ENCODE results near the gene RBM42.

RBM42 gene

GRCh38 chr19:35621708-35622107 lies 7.1 kb upstream of the RBM42 start:
- DNase-seq = no peak

GRCh38 chr19:35622750-35623149 lies 6.1 kb upstream of the RBM42 start:
- no peak for DNase-seq

GRCh38 chr19:35623327-35624010 lies 5.4 kb upstream of the RBM42 start:
- no peak for DNase-seq

GRCh38 chr19:35628264-35628564 lies 622 bp upstream of the RBM42 start:
- no peak for DNase-seq

GRCh38 chr19:35629332-35629633 lies 447 bp downstream of the RBM42 start:
- no peak for DNase-seq

- no peak for DNase-seq
Measured at GRCh38 chr19:35633727-35634440, 5.0 kb downstream of the RBM42 start.

GRCh38 chr19:35636651-35637050 lies 7.8 kb downstream of the RBM42 start:
- DNase-seq = no peak

- DNase-seq = no peak
Measured at GRCh38 chr19:35637165-35637564, 8.3 kb downstream of the RBM42 start.

- no peak for DNase-seq
Measured at GRCh38 chr19:35639321-35639639, 10.4 kb downstream of the RBM42 start.

- DNase-seq = no peak
Measured at GRCh38 chr19:35639863-35640262, 11.0 kb downstream of the RBM42 start.

- DNase-seq = no peak
Measured at GRCh38 chr19:35641515-35642151, 12.8 kb downstream of the RBM42 start, which contains the start of gene ETV2. Gene ETV2, plus strand, starts transcription at chr19:35641745. Its CDS starts 716 bp downstream, at chr19:35642461.

- DNase-seq = peak; percentile 10
Measured at GRCh38 chr19:35642312-35642711, 13.5 kb downstream of the RBM42 start.

- DNase-seq = no peak
Measured at GRCh38 chr19:35642798-35643254, 14.0 kb downstream of the RBM42 start.

- peak; percentile 84 for DNase-seq
Measured at GRCh38 chr19:35643255-35644205, 14.7 kb downstream of the RBM42 start.

- peak; percentile 95 for DNase-seq
Measured at GRCh38 chr19:35644206-35644986, 15.6 kb downstream of the RBM42 start.

- DNase-seq = peak; percentile 70
Measured at GRCh38 chr19:35644987-35645679, 16.3 kb downstream of the RBM42 start.

- DNase-seq = no peak
Measured at GRCh38 chr19:35645680-35646511, 17.1 kb downstream of the RBM42 start.

- DNase-seq = peak; percentile 98
Measured at GRCh38 chr19:35648017-35648961, 19.5 kb downstream of the RBM42 start, which contains the start of gene COX6B1. Gene COX6B1, plus strand, starts transcription at chr19:35648323. Its CDS starts 2,921 bp downstream, at chr19:35651244.

- no peak for DNase-seq
Measured at GRCh38 chr19:35650581-35650980, 21.7 kb downstream of the RBM42 start.
